Activated T-cell treated with anti-CD3 and anti-CD28 coated beads, Interleukin-2, amount 50 U/mL, for 4 hours (primary cell): ENCODE results near the gene KAT6B. TPM values are rescaled to one million over a fixed set of nuclear protein-coding genes. Genes with fewer than 3 reads are reported as not detected.

Source experiments
- ATAC-seq, 2 donors: fragments of 200-7000 bp; cut with Tn5 transposase; one replicate each; pipeline ENCODE4 v1.10.0; 2021
- DNase-seq: peaks from one replicate; pipeline ENCODE4 v3.0.0-alpha.2; 2020
- H3K27me3 Mint-ChIP-seq: one replicate; pipeline ENCODE4 v1.8.0; 2021; ENCODE audit warnings: low read depth, mixed read lengths
- H3K36me3 Mint-ChIP-seq: one replicate; pipeline ENCODE4 v1.8.0; 2022; ENCODE audit warnings: mixed read lengths; ENCODE audit not compliant: insufficient read depth
- H3K4me1 Mint-ChIP-seq: one replicate; pipeline ENCODE4 v1.8.0; 2021; ENCODE audit warnings: low read depth, mixed read lengths
- H3K4me3 Mint-ChIP-seq: one replicate; pipeline ENCODE4 v1.8.0; 2021; ENCODE audit warnings: mild to moderate bottlenecking, moderate library complexity, mixed read lengths
- H3K9me3 Mint-ChIP-seq: one replicate; pipeline ENCODE4 v1.8.0; 2021; ENCODE audit warnings: mixed read lengths
- total RNA-seq, 3 donors: library from RNA; stranded (reverse); gene quantifications; one replicate each; pipeline ENCODE4 v1.2.1, GENCODE V29; 2021

The KAT6B gene
- total RNA-seq, 3 donors from 2014 or later = 14.4 to 15.4 (median 14.6) TPM

DNA sequence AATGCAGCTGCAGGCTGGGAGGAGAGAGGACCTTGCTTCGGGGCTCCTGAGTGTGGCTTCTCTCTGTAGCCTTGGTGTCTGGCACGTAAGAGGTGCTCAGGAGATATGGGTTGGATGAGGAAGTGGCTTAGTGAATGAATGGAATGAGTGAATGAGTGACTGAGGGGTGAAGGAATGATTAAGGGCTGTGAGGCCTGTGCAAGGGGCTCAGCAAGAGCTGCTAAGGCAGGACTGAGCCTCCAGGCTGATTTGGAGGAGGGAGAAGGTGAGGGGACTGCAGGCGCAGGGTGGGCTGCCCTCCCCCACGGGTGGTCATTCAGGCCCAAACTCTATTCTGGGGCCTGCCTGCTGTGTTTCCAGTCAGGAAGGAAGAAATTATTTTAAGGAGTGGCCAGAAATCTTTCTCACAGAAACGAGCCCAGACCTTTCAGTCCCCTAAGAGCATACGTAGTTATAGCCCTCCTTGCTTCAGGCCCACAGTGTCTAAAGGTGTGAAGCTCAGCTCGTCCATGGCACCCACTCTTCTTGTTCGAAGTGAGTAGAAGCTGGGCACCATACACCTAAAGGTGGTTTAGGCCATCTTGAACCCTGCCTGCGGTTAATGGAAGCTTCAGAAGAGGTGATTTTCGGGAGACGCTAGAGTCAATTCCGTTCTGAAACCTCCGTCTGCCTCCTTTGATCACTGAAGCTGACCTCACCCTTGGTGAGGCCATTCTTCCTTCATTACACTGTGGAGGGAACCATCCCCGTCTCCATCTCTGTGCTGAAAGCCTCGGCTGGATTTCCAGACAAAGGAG, 235.5 kb downstream of the KAT6B start:
- Mint-ChIP-seq H3K27me3 (no peaks in the 10 kb centered on the region), H3K4me1 (no peaks in the 10 kb centered on the region), H3K4me3 (no peak overlapping the region), H3K36me3 (no peaks in the 10 kb centered on the region), H3K9me3 (no peaks in the 10 kb centered on the region)
- ATAC-seq (no peak), DNase-seq (no peak)

DNA sequence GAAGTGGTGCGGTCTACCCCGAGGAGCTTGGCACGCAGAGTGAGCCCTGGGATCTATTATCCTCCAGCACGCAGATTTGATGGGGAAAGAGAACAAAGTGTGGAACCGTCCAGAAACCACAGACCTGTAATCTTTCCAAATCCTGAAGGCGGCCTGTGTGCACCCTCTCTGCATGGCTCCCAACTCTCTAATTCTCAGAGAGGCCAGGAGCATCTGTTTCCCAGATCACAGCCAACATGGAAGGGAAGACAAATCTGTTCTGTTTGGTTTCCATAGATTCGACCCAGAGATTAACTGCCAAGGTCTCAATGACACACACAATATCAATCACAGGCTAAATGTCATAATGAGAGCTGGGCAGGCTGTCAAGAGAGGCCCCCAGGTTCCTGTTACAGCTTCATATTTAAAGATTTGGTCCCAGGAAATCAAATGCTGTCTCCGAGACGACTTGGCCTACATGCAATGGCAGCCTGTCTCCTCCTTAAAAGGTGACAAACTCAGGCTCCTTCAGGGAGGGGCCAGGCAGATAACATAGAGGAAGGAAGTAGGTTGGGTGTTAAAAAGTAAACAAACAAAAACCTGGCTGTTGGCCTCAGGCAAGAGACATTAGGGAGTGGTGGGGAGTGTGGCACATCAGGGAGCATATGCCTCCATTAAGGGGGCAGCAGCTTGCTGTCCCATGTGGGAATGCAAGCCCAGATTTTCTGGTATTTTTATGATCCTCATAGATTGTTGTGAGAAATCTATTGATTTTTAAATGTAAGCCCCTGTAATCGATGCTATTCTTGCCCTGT, 236.3 kb downstream of the KAT6B start:
- Mint-ChIP-seq H3K4me3 (no peak overlapping the region), H3K27me3 (no peaks in the 10 kb centered on the region), H3K9me3 (no peaks in the 10 kb centered on the region), H3K4me1 (no peaks in the 10 kb centered on the region), H3K36me3 (no peaks in the 10 kb centered on the region)
- DNase-seq = no peak
- ATAC-seq = no peak

DNA sequence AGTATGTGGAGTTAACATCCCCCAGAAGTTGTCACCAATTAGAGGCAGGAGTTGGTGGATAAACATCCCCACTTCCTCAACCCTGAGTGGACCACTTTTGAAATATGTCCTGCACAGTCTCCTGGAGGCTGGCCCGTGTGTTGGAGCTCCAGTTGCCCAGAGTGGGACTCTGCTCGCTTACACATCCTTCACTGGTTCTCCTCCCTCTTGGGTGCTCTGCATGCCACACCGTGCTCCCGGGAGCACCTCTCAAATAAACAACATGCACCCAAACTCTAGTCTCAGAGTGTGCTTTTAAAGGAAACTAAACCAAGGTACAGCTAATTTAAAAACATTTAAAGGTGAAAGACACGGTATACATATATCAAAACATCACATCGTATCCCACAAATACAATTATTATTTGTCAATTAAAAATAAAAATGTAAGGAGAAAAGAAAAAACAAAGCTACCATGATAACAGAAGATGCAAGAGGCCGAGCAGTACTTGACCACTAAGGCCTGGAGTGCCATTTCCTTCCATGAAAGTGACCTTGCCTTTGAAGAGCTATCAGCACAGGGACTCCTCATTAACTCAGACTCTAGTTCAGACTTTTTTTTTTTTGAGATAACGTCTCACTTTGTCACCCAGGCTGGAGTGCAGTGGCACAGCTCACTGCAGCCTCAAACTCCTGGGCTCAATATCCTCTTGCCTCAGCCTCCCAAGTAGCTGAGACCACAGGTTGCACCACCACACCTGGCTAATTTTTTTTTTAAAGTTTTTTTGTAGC, 237.2 kb downstream of the KAT6B start:
- no peaks in the 10 kb centered on the region for H3K36me3 Mint-ChIP-seq
- no peak for ATAC-seq
- H3K9me3 Mint-ChIP-seq = no peaks in the 10 kb centered on the region
- no peak overlapping the region for H3K4me3 Mint-ChIP-seq
- H3K27me3 Mint-ChIP-seq = no peaks in the 10 kb centered on the region
- no peaks in the 10 kb centered on the region for H3K4me1 Mint-ChIP-seq
- DNase-seq = no peak

DNA sequence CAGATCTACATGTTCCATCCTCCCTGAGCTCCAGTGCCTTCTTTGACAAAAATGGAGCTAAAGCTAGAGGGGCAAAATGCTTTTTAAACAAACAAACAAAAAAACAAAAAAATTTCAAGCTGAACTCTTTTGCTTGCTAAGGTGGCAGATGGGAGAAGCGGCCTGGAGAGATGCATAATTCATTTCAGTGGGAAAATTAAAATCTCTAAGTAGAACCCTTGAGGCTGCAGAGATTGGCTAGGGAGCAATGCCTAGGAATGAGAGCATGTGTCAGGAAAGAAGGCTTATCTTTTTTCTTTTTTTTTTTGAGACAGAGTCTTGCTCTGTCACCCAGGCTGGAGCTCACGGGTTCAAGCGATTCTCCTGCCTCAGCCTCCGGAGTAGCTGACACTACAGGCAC, 238.7 kb downstream of the KAT6B start:
- Mint-ChIP-seq H3K27me3 (no peaks in the 10 kb centered on the region), H3K4me3 (no peak overlapping the region), H3K4me1 (no peaks in the 10 kb centered on the region), H3K9me3 (no peaks in the 10 kb centered on the region), H3K36me3 (no peaks in the 10 kb centered on the region)
- no peak for ATAC-seq
- no peak for DNase-seq

DNA sequence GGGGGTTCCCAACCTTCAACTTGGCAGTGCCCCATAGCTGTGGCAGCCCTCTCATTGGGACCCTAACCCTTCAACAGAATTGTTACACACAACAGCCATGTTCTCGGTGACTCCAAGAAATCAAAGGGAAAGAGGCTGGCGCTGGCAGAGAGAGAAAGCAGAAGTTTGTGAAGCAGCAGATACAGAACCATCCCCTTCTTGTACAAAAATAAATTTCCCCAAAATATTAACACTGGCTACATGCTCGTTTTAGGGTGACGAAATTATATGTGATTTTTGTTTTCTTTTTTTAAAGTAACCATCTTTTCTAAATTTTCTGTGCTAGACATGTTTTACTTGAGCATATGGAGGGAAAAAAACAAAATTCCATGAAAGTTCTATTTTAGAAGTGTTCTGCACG, 239.9 kb downstream of the KAT6B start:
- H3K4me3 Mint-ChIP-seq = no peak overlapping the region
- H3K36me3 Mint-ChIP-seq = no peaks in the 10 kb centered on the region
- no peaks in the 10 kb centered on the region for H3K4me1 Mint-ChIP-seq
- ATAC-seq = no peak
- no peak for DNase-seq
- no peaks in the 10 kb centered on the region for H3K27me3 Mint-ChIP-seq
- no peaks in the 10 kb centered on the region for H3K9me3 Mint-ChIP-seq

DNA sequence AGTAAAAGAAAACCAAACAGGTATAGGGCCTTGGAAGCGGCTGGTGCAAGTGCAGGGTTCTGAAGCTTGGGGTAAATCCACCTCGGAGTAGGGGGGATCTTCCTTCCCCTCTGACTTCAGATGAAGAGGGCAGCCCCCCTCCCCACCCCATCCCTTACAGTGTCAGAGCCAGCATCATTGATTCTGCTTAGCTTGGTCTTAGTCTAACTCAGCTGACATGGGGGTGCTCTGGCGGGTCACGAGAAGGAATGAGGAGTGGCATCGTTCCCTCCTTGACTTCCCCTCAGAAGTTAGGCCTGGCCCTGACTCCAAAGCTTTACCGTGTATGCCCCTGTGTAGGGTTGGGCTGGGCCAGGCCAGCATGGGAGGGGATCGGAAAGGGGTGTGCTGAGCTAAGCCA, 240.9 kb downstream of the KAT6B start:
- Mint-ChIP-seq H3K36me3 (no peaks in the 10 kb centered on the region), H3K4me1 (no peaks in the 10 kb centered on the region), H3K9me3 (no peaks in the 10 kb centered on the region), H3K4me3 (no peak overlapping the region), H3K27me3 (no peaks in the 10 kb centered on the region)
- no peak for ATAC-seq
- DNase-seq = no peak

DNA sequence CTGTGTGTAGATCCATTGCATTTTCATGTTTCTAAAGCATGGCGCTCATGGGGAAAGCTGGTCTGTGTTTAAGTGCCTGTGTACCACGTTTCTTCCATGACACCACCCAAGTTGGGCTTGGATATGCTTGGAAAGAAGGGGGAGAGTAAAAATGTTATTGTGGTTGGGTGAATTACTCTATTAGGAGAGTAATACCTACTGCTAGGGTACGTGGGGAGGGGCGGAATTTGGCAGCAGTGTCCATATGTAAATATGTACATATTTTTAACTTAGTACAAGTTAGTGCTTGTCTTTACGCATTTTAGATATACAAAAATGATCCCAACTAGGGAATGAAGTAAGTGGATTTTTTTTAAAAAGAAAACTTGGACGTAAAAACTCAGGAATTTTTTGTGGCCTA, 242.1 kb downstream of the KAT6B start:
- Mint-ChIP-seq H3K9me3 (no peaks in the 10 kb centered on the region), H3K36me3 (no peaks in the 10 kb centered on the region), H3K4me3 (no peak overlapping the region), H3K4me1 (no peaks in the 10 kb centered on the region), H3K27me3 (no peaks in the 10 kb centered on the region)
- no peak for ATAC-seq
- no peak for DNase-seq

DNA sequence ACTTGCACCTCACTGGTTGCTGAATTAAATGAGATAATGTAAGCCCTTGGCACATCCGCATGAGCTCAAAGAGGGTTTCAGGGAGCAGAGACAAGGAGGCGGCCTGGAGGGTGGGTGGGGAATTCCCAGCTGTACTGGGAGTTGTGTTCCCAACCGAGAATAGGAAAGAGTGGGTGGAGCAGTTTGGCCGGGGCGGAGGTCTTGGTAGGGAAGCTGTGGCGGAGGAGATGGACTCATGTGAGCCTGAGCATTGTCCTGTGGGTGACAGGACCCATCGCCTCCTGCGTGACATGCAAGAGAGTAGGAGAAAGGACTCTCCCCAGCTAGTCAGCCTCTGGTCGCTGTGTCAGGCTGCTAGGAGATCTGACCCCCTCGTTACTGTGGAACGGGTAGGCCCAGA, 244.1 kb downstream of the KAT6B start:
- Mint-ChIP-seq H3K27me3 (no peaks in the 10 kb centered on the region), H3K4me1 (no peaks in the 10 kb centered on the region), H3K4me3 (no peak overlapping the region), H3K9me3 (no peaks in the 10 kb centered on the region), H3K36me3 (no peaks in the 10 kb centered on the region)
- DNase-seq (no peak), ATAC-seq (no peak)

DNA sequence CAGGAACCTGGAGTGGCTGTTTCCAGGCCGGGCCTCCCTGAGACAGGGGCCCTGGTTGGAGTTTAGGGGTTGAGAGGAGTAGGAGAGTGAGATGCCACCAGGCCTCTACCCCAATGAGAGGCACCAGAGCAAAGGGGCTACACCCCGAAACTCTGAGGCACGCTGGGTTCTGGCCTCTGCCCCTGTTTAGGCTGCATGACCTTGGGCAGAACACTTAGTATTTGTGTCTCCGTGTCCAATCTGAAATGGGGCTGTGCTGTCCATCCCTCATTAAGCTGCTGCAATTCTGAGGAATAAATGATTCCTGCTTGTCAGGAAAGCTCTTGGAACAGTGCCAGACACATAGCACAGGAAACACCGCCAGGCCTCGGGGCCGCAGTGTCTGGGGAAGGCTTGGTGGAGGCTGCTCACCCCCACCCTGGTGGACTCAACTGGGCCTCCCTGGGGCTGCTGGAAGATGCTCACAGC, 244.6 kb downstream of the KAT6B start:
- Mint-ChIP-seq H3K27me3 (no peaks in the 10 kb centered on the region), H3K4me3 (no peak overlapping the region), H3K36me3 (no peaks in the 10 kb centered on the region), H3K4me1 (no peaks in the 10 kb centered on the region), H3K9me3 (no peaks in the 10 kb centered on the region)
- ATAC-seq (no peak), DNase-seq (no peak)

DNA sequence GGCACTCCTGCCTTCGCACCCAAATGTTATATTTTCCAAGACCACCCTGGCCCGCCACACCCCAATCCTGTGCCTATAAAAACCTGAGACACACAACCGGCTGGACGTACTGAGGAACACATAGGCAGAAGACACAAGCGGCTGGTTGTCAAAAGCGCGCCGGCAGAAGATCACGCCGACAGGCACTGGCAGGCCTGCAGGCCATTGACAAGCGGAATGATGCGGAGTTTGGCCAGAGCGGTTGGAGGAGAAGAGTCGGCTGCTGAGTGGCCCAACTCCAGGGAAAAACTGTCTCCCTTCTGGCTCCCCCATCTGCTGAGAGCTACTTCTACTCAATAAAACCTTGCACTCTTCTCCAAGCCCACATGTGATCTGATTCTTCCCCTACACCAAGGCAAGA, 245.4 kb downstream of the KAT6B start:
- DNase-seq = no peak
- Mint-ChIP-seq H3K27me3 (no peaks in the 10 kb centered on the region), H3K4me3 (no peak overlapping the region), H3K4me1 (no peaks in the 10 kb centered on the region), H3K36me3 (no peaks in the 10 kb centered on the region), H3K9me3 (no peaks in the 10 kb centered on the region)
- no peak for ATAC-seq

DNA sequence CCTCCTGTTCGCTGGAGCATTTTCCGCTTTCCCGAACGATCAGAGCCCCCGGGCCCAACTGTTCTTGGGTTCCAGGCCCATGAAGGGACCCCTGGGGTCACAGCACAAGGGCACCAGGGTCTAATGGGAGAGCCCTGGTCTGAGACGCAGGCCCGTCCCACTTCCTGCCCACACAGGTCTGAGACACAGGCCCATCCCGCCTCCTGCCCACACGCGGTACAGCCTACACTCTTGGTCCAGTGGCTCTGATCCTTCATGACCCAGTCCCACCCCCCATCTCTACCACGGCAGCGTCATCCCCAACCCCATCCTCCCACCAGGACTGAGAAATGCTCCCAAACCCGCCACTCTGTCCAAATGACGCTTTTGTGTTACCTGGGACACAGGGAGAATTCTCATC, 246.3 kb downstream of the KAT6B start:
- no peaks in the 10 kb centered on the region for H3K27me3 Mint-ChIP-seq
- H3K9me3 Mint-ChIP-seq = no peaks in the 10 kb centered on the region
- ATAC-seq (no peak), DNase-seq (no peak)
- H3K4me1 Mint-ChIP-seq = no peaks in the 10 kb centered on the region
- no peak overlapping the region for H3K4me3 Mint-ChIP-seq
- H3K36me3 Mint-ChIP-seq = no peaks in the 10 kb centered on the region

DNA sequence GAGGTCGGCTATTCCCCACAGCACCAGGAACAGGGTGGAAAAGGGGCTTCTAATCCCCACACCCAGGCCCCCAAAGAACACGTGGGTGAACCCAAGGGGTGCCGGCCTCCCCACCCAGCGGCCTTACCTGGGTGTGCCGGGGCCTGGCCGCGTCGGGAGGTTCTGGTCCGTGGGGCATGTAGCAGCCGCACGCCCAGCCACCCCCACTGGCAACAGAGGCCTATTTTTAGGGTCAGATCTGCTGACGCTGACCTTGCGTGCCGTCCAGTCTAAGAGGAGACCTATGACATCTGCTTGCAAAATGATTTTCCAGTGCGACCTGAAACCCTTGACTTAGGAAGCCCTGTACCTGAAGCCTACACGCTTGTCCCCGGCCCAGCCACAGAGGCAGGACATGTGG, 247.0 kb downstream of the KAT6B start:
- DNase-seq (no peak), ATAC-seq (no peak)
- no peaks in the 10 kb centered on the region for H3K27me3 Mint-ChIP-seq
- no peak overlapping the region for H3K4me3 Mint-ChIP-seq
- no peaks in the 10 kb centered on the region for H3K36me3 Mint-ChIP-seq
- H3K4me1 Mint-ChIP-seq = no peaks in the 10 kb centered on the region
- H3K9me3 Mint-ChIP-seq = no peaks in the 10 kb centered on the region

DNA sequence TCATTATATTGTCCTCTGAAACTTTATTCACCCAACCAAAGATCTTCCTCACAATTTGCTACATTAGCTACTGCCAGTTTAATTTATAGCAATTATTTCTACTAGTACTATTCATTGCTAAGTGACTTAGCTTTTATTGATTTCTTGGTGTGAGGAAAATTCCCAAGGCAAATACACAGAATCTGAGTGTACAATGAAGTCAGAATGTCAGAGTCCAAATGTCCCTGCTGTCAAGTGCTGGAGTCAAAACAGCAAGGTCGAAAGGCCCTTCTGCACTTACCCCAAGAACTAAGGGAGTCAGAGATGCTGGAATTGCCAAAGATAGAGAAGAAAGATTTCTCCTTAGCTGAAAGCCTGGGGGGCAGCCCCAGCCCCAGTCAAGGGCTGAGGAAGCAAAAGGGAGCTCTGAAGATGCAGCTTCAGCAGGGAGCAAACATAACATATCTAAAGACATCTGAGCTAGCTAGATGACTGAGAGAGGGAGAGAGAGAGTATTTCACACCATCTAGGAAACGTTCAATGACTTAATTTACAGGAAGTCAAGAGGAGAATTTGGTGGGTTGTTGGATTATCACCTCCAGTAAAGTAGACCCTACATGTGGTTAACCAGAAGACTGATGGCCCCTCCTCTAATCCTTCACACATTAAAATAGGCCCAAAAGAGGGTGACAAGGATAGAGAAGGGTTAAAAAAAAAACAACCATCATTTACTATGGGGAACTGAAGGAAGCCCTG, 248.5 kb downstream of the KAT6B start:
- no peaks in the 10 kb centered on the region for H3K36me3 Mint-ChIP-seq
- no peak for DNase-seq
- H3K4me1 Mint-ChIP-seq = no peaks in the 10 kb centered on the region
- no peaks in the 10 kb centered on the region for H3K27me3 Mint-ChIP-seq
- H3K4me3 Mint-ChIP-seq = no peak overlapping the region
- no peak for ATAC-seq
- H3K9me3 Mint-ChIP-seq = no peaks in the 10 kb centered on the region

DNA sequence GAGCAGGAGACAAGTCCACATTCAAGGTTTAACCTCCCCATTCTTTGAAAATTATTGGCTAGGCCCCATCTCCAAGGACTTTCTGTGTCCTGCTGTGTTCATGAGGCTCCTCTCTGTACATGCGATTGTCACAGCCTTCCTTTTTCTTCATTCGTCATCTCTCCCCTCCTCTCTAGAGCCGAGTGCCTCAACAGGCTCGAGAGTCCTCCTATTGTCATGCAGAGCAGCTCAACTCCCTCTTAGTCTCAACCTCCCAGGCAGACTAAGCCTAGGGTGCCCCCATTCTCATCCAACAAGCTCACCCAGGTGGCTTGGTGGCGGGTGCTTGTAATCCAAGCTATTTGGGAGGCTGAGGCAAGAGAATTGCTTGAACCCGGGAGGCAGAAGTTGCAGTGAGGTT, 249.9 kb downstream of the KAT6B start:
- Mint-ChIP-seq H3K27me3 (no peaks in the 10 kb centered on the region), H3K4me1 (no peaks in the 10 kb centered on the region), H3K9me3 (peaks cover 4% of the 10 kb centered on the region), H3K36me3 (no peaks in the 10 kb centered on the region), H3K4me3 (no peak overlapping the region)
- DNase-seq = no peak
- no peak for ATAC-seq
